ENCODE measurements around the gene PXYLP1.

DNA sequence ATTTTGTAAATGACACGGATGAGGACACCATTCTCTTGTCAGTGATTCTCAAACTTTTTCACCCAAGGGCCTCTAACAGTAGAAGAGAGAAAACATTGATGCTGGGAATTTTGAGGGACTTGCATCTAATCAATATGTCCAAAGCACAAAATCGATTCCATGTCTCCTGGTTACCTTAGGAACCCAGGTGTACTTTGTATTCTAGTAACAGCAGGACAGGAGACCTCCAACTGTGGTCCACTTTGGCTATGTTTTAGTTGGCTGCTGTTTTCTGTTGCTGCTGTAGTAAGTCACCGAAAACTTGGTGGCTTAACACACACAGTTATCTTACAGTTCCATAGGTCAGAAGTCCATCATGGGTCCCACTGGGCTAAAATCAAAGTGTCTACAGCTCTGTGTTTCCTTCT lies 112.2 kb downstream of the PXYLP1 start:
- no peak for TF ChIP-seq POLR2AphosphoS5 (IDR thresholded peaks at IDR 0.05)
- TF ChIP-seq RAD21 (conservative IDR thresholded peaks at IDR 0.05): no peak

Data from neural cell (in vitro differentiated cells).